ENCODE data around the gene MMP25.

GRCh38 chr16:3004319-3004718 is 42.0 kb upstream of the MMP25 start:
- TF ChIP-seq CTCF (IDR thresholded peaks at IDR 0.05) (no peak), POLR2A (IDR thresholded peaks at IDR 0.05) (no peak)
